OCI-LY7 (cell line): ENCODE results near the gene TRAF1.

ENCODE experiments used
- EZH2phosphoT487 ChIP-seq: fragments of 200-600 bp; sonication (generic); IDR thresholded peaks from 2 replicates; pipeline ENCODE4 v1.6.1; 2018; ENCODE audit warnings: low read depth, borderline replicate concordance, mild to moderate bottlenecking, mixed run types, antibody characterized with exemption, low read length, moderate library complexity, mixed read lengths
- TF ChIP-seq, protein P1 (sequence below): fragments of 200-600 bp; sonication (generic); conservative IDR thresholded peaks from 2 replicates; pipeline ENCODE4 v1.5.1; 2014; ENCODE audit warnings: mild to moderate bottlenecking, antibody characterized with exemption, low read length, moderate library complexity, mixed read lengths

DNA sequence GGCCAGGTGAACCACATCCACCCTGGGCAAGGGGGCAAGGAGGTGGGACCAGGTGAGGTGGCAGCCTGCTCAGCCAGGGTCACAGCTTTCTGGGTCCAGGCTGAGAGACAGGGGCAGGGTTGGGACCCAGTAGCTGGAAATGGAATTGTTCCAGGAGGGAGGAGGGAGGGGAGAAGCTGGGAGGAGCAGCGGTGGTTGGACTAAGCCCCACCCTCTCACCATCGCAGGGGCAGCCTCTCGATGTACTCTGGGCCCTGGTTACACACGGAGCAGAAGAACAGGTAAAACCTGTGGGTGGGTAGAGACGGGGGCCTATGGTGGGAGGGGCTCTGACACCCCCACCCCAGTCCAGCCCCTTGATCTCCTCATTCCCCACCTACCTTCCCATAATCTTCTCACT, 60.8 kb downstream of the TRAF1 start:
- TF ChIP-seq, protein P1, sequence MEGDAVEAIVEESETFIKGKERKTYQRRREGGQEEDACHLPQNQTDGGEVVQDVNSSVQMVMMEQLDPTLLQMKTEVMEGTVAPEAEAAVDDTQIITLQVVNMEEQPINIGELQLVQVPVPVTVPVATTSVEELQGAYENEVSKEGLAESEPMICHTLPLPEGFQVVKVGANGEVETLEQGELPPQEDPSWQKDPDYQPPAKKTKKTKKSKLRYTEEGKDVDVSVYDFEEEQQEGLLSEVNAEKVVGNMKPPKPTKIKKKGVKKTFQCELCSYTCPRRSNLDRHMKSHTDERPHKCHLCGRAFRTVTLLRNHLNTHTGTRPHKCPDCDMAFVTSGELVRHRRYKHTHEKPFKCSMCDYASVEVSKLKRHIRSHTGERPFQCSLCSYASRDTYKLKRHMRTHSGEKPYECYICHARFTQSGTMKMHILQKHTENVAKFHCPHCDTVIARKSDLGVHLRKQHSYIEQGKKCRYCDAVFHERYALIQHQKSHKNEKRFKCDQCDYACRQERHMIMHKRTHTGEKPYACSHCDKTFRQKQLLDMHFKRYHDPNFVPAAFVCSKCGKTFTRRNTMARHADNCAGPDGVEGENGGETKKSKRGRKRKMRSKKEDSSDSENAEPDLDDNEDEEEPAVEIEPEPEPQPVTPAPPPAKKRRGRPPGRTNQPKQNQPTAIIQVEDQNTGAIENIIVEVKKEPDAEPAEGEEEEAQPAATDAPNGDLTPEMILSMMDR: no peak
- TF ChIP-seq EZH2phosphoT487: no peak
